Dendritic cell treated with granulocyte-macrophage colony-stimulating factor and Interleukin-4, amounts not matched to agents 40 ng/mL and 50 ng/mL, for 4 days (primary cell): ENCODE measurements around the gene ETHE1.

Source experiments
- H3K27ac Mint-ChIP-seq: one replicate; pipeline ENCODE4 v1.8.0; 2022; ENCODE audit warnings: mild to moderate bottlenecking, mixed read lengths
- H3K27me3 Mint-ChIP-seq: one replicate; pipeline ENCODE4 v1.8.0; 2022; ENCODE audit warnings: mild to moderate bottlenecking, mixed read lengths
- H3K36me3 Mint-ChIP-seq: one replicate; pipeline ENCODE4 v1.8.0; 2022; ENCODE audit warnings: low read depth, mixed read lengths
- H3K4me1 Mint-ChIP-seq: one replicate; pipeline ENCODE4 v1.8.0; 2022; ENCODE audit warnings: low read depth, mixed read lengths
- H3K4me3 Mint-ChIP-seq: one replicate; pipeline ENCODE4 v1.8.0; 2022; ENCODE audit warnings: mild to moderate bottlenecking, moderate library complexity, mixed read lengths
- H3K9me3 Mint-ChIP-seq: one replicate; pipeline ENCODE4 v1.8.0; 2022; ENCODE audit warnings: mixed read lengths
- intact Hi-C: fragments of 100-400 bp; cut with micrococcal nuclease; formaldehyde crosslinking; loops from one replicate; pipeline ENCODE4 v1.15.0; 2022

ETHE1 gene

DNA sequence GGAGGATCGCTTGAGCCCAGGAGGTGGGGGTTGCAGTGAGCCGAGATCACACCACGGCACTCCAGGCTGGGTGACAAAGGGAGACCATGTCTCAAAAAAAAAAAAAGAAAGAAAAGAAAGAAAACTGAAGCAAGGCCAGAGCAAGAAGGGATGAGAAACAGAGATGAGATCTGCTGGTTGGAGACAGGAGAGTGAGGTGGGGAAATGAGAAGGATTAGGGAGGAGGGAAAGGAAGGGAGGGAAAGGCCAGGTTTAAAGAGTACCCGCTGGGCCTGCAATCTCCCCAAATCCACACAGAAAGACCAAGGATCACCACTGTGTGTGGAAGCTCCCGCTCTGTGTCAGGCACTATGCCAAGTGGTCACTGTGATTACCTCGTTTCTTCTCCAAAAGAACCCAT, 45.3 kb downstream of the ETHE1 start:
- H3K4me3 Mint-ChIP-seq: no peak overlapping the region
- H3K9me3 Mint-ChIP-seq: no peaks in the 10 kb centered on the region
- no peak overlapping the region for H3K27ac Mint-ChIP-seq
- H3K4me1 Mint-ChIP-seq: peaks cover 10% of the 10 kb centered on the region
- intact Hi-C loops: no loop called here
- H3K27me3 Mint-ChIP-seq: no peaks in the 10 kb centered on the region
- H3K36me3 Mint-ChIP-seq: peaks cover 70% of the 10 kb centered on the region

DNA sequence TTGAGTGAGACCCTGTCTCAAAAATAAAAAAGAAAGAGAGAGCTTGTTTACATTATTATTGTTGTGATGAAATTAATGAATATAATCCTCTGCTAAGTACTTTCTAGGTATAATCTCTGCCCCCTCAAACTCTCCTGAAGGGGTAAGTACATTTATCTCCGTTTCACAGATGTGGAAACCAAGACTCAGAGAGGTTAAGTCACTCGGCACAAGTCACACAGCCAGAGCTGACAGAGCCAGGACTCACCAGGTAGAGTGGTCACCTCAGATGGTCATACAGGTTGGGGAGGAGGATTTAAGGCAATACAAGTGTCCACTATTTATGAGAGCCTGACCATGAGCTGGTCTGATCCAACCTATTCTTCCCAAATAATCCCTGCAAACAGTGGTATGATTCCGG, 46.4 kb downstream of the ETHE1 start:
- Mint-ChIP-seq H3K4me1 (peaks cover under 1% of the 10 kb centered on the region), H3K9me3 (no peaks in the 10 kb centered on the region), H3K4me3 (no peak overlapping the region), H3K36me3 (peaks cover 70% of the 10 kb centered on the region), H3K27me3 (no peaks in the 10 kb centered on the region), H3K27ac (no peak overlapping the region)
- intact Hi-C loops: no loop called here

DNA sequence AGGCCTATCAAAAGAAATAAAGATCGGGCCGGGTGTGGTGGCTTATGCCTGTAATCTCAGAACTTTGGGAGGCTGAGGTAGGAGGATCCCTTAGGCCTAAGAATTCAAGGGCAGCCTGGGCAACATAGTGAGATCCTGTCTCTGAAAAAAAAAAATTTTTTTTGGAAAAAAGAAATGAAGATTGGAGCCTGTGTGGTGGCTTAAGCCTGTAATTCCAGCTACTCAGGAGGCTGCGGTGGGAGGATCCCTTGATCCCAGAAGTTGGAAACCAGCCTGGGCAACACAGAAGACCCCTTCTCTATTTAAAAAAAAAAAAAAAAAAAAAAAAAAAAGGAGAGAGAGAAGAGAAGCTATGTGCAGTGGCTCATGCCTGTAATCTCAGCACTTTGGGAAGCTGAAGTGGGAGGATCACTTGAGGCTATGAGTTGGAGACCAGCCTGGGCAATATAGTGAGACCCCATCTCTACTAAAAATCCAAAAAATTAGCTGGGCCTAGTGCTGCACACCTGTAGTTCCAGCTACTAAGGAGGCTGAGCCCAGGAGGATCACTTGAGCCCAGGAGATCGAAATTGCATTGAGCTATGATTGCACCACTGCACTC, 46.9 kb downstream of the ETHE1 start:
- Mint-ChIP-seq H3K27me3 (no peaks in the 10 kb centered on the region), H3K36me3 (peaks cover 75% of the 10 kb centered on the region), H3K27ac (no peak overlapping the region), H3K4me1 (peaks cover 6% of the 10 kb centered on the region), H3K9me3 (no peaks in the 10 kb centered on the region), H3K4me3 (no peak overlapping the region)
- intact Hi-C loops: no loop called here

DNA sequence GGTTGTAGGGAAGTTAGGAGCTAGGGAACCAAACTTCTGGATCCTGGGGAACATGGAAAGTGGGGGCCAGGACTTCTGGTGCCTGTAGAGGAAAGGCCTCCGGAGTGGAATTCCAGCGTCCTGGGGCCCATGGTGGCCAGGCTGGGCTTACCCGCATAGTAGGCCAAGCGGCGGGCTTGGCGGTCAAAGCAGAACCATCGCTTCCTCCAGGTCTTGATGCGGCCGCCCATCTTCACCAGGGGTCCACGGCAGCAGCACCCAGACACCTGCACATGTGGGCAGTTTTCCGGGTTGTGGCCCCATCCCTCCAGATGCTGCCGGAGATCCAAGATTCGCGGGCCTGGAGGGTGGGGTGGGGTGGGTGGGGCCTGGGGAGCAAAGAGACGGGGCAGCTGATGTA, 47.8 kb downstream of the ETHE1 start:
- Mint-ChIP-seq H3K4me1 (peaks cover 11% of the 10 kb centered on the region), H3K9me3 (no peaks in the 10 kb centered on the region), H3K4me3 (no peak overlapping the region), H3K27me3 (no peaks in the 10 kb centered on the region), H3K27ac (peak overlapping the region; percentile 34), H3K36me3 (peaks cover 83% of the 10 kb centered on the region)
- intact Hi-C loops: no loop called here

DNA sequence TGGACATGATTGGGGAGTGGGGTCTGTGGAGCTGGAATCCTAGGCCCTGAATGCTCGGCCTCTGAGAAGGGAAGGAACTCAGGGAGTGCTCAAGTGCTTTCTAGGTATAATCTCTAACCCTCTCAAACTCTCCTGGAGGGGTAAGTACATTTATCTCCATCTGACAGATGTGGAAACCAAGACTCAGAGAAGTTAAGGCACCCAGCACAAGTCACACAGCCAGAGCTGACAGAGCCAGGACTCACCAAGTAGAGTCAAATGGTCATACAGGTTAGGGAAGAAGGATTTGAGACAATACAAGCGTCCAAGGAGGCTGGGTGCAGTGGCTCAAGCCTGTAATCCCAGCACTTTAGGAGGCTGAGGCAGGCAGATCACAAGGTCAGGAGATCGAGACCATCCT, 48.7 kb downstream of the ETHE1 start:
- Mint-ChIP-seq H3K9me3 (no peaks in the 10 kb centered on the region), H3K36me3 (peaks cover 90% of the 10 kb centered on the region), H3K4me1 (peaks cover 20% of the 10 kb centered on the region), H3K4me3 (no peak overlapping the region), H3K27me3 (peaks cover 5% of the 10 kb centered on the region), H3K27ac (peak overlapping the region; percentile 16)
- intact Hi-C loops: no loop called here

DNA sequence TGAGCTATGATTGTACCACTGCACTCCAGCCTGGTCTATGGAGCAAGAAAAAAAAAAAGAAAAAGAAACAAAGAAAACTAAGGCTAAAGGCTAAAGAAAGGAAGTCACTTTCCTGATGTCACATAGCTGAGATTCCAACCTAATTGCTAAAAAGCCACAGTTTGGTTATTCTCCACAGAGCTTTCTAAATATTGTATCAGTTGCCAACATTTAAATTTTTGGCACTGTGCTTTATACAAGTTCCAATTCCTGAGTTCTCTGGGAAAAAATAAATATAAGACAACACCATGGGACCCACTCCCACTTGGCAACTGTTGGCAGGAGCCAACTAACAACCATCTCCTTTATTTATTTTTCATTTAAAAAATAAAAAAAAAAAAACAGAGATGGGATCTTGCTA, 50.4 kb downstream of the ETHE1 start:
- Mint-ChIP-seq H3K9me3 (no peaks in the 10 kb centered on the region), H3K36me3 (peaks cover 74% of the 10 kb centered on the region), H3K27ac (peak overlapping the region; percentile 92), H3K4me3 (no peak overlapping the region), H3K4me1 (peaks cover 20% of the 10 kb centered on the region), H3K27me3 (peaks cover 7% of the 10 kb centered on the region)
- intact Hi-C loops: no loop called here

DNA sequence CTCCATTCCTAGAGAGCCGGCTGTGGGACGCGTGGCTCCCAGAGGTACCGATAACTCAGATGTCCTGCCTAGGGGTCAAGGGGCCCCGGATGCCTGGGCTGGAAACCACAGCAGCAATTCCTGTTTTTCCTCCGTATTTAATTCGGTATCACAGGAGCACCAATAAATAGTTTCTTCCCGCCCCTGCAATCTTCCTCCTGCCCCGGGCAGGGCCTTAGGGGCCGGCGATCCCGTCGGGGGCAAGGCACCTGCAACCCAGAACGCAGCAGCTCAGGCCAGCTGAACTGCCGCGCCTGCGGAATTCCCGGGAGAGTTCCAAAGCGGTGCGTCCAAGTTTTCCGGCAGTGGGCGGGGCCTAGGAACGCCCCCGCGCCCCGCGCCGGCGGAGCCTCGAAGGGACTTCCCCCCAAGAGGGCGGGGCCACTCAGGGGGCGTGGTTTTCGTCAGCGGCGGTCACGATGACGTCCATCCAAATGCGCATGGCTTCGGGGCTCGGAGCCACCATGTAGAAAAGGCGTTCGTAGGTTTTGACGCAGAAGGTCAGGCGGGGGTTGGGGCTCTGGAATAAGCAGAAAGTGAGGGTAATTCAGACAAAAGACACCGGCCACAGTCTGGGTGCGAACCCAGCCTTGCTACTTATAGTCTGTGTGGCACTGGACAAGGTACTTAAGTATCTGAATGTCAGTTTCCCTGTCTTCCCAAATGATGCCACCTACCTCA, 51.9 kb downstream of the ETHE1 start:
- peaks cover 24% of the 10 kb centered on the region for H3K4me1 Mint-ChIP-seq
- peaks cover 59% of the 10 kb centered on the region for H3K36me3 Mint-ChIP-seq
- H3K27ac Mint-ChIP-seq: peak overlapping the region; percentile 92
- intact Hi-C loops: loop anchor here (1.0 kb wide), 2 partner anchors 12 to 29 kb away; partner anchors contain the start of gene PHLDB3
- no peaks in the 10 kb centered on the region for H3K9me3 Mint-ChIP-seq
- H3K27me3 Mint-ChIP-seq: peaks cover 10% of the 10 kb centered on the region
- H3K4me3 Mint-ChIP-seq: peak overlapping the region; percentile 81

DNA sequence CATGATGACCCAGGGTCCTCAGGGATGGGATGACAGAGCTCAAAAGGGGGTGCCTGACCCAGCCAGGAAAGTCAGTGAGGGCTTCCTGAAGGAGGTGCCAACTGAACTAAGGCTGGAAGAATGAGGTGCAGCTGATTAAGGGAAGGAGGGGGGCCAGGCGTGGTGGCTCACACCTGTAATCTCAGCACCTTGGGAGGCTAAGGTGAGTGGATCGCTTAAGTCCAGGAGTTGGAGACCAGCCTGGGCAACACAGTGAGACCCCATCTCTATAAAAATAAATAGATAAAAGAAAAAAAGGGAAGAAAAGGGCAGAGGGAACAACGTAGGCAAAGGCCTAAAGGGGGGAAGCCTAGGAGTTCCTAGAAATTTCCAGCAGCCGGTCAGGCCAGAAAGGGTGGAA, 52.5 kb downstream of the ETHE1 start:
- Mint-ChIP-seq H3K4me3 (peak overlapping the region; percentile 81), H3K4me1 (peaks cover 24% of the 10 kb centered on the region), H3K27ac (peak overlapping the region; percentile 92), H3K36me3 (peaks cover 58% of the 10 kb centered on the region), H3K27me3 (peaks cover 10% of the 10 kb centered on the region), H3K9me3 (no peaks in the 10 kb centered on the region)
- intact Hi-C loops: no loop called here

DNA sequence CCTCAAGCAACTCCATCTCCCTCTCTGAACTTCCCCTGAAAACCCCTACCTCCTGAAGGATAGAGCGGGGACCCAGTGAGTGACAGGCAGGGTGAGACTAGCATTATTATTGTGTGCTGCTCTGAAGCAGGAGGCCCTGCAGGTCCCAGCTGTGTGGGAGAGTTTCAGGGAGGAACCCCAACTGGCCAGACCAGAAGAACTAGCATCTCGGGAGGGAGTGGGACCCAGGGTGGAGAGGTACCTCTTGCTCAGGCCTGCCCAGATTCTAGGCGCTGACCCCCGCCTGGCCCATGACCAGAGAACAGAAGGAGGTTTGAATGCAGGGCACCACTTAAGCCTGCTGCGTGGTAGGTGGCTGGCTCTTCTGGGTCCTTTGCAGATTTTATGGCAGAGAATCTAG, 55.9 kb downstream of the ETHE1 start:
- intact Hi-C loops: no loop called here
- Mint-ChIP-seq H3K4me1 (peaks cover 51% of the 10 kb centered on the region), H3K9me3 (no peaks in the 10 kb centered on the region), H3K36me3 (peaks cover 28% of the 10 kb centered on the region), H3K27ac (no peak overlapping the region), H3K4me3 (no peak overlapping the region), H3K27me3 (peaks cover 12% of the 10 kb centered on the region)

DNA sequence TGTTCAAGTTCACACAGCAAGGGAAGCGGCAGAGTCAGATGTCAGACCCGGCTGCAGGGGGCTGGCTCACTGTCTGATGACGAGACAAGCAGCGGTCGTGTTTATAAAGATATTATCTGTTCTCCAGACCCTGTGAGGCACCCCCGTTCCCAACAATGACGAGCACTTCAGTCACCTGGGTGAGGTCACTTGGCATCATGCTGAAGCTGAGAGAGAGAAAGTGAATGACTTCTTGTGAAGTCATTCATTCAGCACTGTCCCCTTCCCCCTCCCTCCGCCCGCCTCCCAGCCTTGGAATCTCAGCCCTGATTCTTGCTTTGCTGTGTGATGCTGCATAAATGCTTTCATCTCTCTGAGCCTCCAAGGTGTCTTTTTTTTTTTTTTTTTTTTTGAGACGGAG, 56.7 kb downstream of the ETHE1 start:
- Mint-ChIP-seq H3K9me3 (no peaks in the 10 kb centered on the region), H3K4me1 (peaks cover 56% of the 10 kb centered on the region), H3K27ac (no peak overlapping the region), H3K4me3 (no peak overlapping the region), H3K27me3 (peaks cover 20% of the 10 kb centered on the region), H3K36me3 (peaks cover 20% of the 10 kb centered on the region)
- intact Hi-C loops: no loop called here

DNA sequence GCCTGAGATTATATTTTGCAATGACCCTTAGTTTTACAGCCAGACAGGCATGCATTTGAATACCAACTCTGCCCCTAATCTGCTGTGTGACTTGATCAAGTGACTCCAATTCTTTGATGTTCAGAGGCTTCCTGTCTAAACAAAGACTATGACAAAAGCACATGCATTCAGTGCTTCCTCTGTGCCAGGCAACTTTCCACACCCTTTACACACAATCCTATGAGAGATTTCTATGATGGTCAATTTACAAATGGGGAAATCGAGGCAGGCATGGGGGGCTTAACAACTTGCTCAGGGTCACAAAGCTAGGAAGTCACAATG, 57.9 kb downstream of the ETHE1 start:
- Mint-ChIP-seq H3K36me3 (peaks cover 9% of the 10 kb centered on the region), H3K9me3 (no peaks in the 10 kb centered on the region), H3K27me3 (peaks cover 30% of the 10 kb centered on the region), H3K4me3 (no peak overlapping the region), H3K27ac (no peak overlapping the region), H3K4me1 (peaks cover 59% of the 10 kb centered on the region)
- intact Hi-C loops: no loop called here

DNA sequence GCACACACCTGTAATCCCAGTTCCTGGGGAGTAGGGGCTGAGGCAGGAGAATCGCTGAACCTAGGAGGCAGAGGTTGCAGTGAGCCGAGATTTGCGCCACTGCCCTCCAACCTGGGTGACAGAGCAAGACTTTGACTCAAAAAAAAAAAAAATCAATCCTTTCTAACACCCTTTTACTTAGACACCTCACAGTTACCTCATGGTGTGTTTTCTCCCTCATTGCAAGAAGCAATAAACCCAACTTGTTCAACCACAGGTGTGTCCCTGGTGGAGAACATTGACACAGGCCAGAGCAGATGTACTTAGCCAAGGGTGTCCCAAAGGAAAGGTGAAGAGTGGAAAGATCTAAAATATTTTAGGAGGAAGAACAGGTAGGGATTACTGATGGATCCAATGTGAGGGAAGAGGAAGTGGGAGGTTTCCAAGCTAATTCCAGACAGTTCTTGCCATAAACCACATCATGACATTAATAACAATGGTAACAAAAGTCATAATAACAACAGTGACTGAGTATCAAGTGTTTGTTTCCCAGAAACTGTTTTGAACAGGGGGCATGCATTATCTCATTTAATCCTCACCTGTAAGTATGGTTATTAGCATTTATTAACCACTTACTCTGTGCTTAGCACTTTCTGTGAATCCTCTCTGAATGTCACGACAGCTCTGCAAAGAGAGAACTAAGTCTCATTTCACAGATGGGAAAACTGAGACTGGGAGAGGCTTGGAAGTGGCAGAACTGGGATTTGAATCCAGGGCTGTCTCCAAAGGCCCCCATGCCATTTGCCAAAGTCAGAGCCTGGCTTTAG, 58.4 kb downstream of the ETHE1 start:
- Mint-ChIP-seq H3K4me1 (peaks cover 59% of the 10 kb centered on the region), H3K27ac (peak overlapping the region; percentile 52), H3K9me3 (no peaks in the 10 kb centered on the region), H3K4me3 (no peak overlapping the region), H3K27me3 (peaks cover 27% of the 10 kb centered on the region), H3K36me3 (peaks cover 6% of the 10 kb centered on the region)
- intact Hi-C loops: no loop called here

DNA sequence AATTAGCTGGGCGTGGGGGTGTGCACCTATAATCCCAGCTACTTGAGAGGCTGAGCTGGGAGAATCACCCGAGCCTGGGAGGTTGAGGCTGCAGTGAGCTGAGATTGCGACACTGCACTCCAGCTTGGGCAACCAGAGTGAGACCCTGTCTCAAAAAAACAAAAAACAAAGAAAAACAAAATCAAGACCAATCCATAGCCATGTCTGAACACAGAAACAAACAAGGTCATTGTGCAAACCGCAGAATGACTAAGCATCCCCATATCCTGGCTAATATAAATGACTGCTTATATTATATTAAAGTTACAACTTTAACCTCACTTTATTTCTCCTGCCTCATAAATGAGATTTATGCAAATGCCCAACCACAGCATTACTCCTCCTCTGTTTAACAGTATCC, 59.3 kb downstream of the ETHE1 start:
- intact Hi-C loops: no loop called here
- H3K9me3 Mint-ChIP-seq: no peaks in the 10 kb centered on the region
- peaks cover 7% of the 10 kb centered on the region for H3K36me3 Mint-ChIP-seq
- peak overlapping the region; percentile 52 for H3K27ac Mint-ChIP-seq
- H3K4me1 Mint-ChIP-seq: peaks cover 58% of the 10 kb centered on the region
- peak overlapping the region; percentile 6 for H3K4me3 Mint-ChIP-seq
- peaks cover 26% of the 10 kb centered on the region for H3K27me3 Mint-ChIP-seq

DNA sequence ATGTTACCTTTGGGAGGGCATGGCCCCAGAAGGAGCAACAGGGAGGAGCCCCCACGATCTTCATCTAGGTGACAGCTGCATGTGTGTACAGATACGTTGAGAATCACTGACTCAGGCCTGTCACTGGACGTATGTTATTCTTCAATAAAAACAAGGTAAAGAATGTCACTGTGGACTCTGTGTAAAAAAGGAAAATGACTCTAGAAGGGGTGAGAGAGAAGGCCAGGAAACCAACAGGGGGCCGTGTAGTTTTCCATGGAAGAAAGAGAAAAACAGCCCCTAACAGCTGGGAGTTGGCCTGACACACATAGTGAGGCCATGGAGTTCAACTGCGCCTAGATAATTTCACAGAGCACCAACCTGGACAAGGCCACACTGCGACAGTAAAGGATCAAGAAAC, 59.7 kb downstream of the ETHE1 start:
- Mint-ChIP-seq H3K27me3 (peaks cover 24% of the 10 kb centered on the region), H3K4me3 (no peak overlapping the region), H3K36me3 (peaks cover 7% of the 10 kb centered on the region), H3K27ac (peak overlapping the region; percentile 52), H3K4me1 (peaks cover 59% of the 10 kb centered on the region), H3K9me3 (no peaks in the 10 kb centered on the region)
- intact Hi-C loops: no loop called here
